AG09309 (cell line): Measurements from ENCODE around the gene CUBN.
A peak's percentile ranks its signal among the peaks of the same experiment; 100 is the strongest.

Source experiments
- DNase-seq: peaks from one replicate; pipeline ENCODE4 v3.0.0-alpha.2; 2010; ENCODE audit warnings: low read depth
- H3K4me3 ChIP-seq: 2 replicates; pipeline ENCODE4 v1.5.1; 2011; ENCODE audit warnings: mild to moderate bottlenecking, low read depth, low read length, moderate library complexity; ENCODE audit not compliant: control insufficient read depth
- CTCF ChIP-seq: IDR thresholded peaks from 2 replicates; pipeline ENCODE4 v1.5.1; 2011; ENCODE audit warnings: mild to moderate bottlenecking, low read depth, low read length, inconsistent platforms; ENCODE audit not compliant: insufficient read depth, control insufficient read depth; ENCODE audit errors: missing control alignments

The CUBN gene

GRCh38 chr10:17025444-17026295, 103.9 kb downstream of the CUBN start:
- H3K4me3 ChIP-seq = no peak overlapping the region
- DNase-seq = peak; percentile 98
- no peak for TF ChIP-seq CTCF

GRCh38 chr10:17024461-17024860, 105.2 kb downstream of the CUBN start:
- no peak for DNase-seq
- no peak overlapping the region for H3K4me3 ChIP-seq
- no peak for TF ChIP-seq CTCF

- peak; percentile 96 for DNase-seq
- TF ChIP-seq CTCF = no peak
- H3K4me3 ChIP-seq = no peak overlapping the region
Measured at GRCh38 chr10:17023386-17024298, 106.0 kb downstream of the CUBN start.

GRCh38 chr10:17022896-17023295, 106.7 kb downstream of the CUBN start:
- DNase-seq = no peak
- H3K4me3 ChIP-seq = no peak overlapping the region
- TF ChIP-seq CTCF = no peak

GRCh38 chr10:17022466-17022825, 107.2 kb downstream of the CUBN start:
- no peak overlapping the region for H3K4me3 ChIP-seq
- no peak for DNase-seq

More at GRCh38 chr10:17022466-17022825, 107.2 kb downstream of the CUBN start:
- TF ChIP-seq CTCF = no peak
